GM10266 (cell line): ENCODE data around the gene TMSB10.

Source experiments
- DNase-seq: peaks from one replicate; pipeline ENCODE4 v3.0.0; 2012; ENCODE audit errors: extremely low spot score
- TF ChIP-seq, protein P1 (sequence below): IDR thresholded peaks from 2 replicates; pipeline ENCODE4 v1.5.1; 2012; ENCODE audit warnings: mild to moderate bottlenecking, low read depth; ENCODE audit not compliant: control insufficient read depth, insufficient read depth; ENCODE audit errors: missing control alignments

TMSB10 gene

DNA sequence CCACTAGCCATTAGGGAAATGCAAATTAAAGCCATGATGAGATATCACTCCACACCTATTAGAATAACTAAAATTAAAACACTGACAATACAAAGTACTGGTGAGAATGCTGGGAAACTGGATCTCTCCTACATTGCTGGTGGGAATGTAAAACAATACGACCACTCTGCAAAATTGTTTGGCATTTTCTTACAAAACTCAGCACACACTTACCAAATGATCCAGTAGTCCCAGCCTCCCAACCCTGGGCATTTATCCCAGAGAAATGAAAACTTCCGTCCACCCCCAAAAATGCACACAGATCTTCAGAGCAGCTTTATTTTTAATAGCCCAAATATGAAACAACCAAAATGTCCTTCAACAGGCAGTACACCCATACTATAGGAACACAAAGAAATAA is 8.9 kb upstream of the TMSB10 start:
- TF ChIP-seq, protein P1, sequence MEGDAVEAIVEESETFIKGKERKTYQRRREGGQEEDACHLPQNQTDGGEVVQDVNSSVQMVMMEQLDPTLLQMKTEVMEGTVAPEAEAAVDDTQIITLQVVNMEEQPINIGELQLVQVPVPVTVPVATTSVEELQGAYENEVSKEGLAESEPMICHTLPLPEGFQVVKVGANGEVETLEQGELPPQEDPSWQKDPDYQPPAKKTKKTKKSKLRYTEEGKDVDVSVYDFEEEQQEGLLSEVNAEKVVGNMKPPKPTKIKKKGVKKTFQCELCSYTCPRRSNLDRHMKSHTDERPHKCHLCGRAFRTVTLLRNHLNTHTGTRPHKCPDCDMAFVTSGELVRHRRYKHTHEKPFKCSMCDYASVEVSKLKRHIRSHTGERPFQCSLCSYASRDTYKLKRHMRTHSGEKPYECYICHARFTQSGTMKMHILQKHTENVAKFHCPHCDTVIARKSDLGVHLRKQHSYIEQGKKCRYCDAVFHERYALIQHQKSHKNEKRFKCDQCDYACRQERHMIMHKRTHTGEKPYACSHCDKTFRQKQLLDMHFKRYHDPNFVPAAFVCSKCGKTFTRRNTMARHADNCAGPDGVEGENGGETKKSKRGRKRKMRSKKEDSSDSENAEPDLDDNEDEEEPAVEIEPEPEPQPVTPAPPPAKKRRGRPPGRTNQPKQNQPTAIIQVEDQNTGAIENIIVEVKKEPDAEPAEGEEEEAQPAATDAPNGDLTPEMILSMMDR = no peak
- no peak for DNase-seq

DNA sequence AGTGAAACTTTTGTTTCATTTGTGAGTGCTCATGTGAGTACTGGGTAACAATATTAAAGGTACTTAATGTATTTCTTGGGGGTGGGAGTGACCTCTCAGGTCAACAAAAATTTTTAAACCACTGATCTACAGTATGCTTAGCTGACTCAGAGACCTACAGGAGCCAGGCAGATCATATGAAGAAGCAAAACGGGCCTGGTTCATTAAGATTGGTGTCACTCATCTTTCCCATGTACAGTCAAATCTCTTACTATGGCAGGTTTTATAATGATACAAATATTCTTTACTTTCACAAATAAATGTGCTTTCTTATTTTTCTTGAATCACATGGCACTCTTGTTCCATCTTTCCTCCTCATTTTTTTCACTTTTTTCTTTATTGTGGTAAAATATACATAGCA is 7.7 kb upstream of the TMSB10 start:
- TF ChIP-seq, protein P1 = no peak
- no peak for DNase-seq

DNA sequence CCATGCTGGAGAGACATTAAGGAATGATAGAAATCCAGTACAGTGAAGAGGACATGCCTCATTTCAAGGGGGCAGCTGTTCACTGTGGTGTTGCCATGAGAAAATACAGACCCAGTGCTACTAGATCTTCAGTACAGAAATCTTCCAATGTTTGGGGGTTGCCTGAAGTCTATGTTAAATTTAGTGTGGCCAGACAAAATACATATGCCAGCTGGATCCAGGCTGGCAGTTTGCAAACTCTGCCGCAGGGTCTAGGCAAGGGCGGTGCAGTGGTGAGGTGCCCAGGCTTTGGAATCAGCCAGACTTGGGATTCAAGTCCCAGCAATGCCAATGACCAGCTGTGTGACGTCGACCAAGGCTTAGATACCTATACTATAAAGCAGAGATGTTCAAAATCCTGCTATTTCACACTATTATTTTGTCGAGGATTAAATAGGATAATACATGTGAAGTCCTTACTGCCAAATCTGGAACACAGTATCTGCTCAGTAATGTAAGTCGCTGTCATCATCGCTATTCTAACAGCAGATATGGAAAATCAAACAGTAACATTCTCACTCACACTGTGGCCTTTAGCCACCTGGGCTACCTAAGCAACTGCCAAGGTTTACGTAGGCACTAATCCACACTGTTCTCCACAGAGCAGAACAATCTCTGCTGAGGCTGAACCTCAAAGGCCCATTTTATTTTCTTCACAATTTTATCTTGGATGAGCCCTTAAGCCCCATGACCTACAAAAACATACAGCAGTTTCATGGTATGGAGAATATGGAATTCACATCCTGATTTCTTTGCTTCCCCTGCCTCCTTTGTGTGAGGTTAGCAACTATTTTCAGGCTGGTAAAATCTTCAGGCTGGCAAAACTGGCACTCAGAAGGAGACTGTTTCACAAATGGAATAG is 5.9 kb upstream of the TMSB10 start:
- TF ChIP-seq, protein P1 = no peak
- no peak for DNase-seq

DNA sequence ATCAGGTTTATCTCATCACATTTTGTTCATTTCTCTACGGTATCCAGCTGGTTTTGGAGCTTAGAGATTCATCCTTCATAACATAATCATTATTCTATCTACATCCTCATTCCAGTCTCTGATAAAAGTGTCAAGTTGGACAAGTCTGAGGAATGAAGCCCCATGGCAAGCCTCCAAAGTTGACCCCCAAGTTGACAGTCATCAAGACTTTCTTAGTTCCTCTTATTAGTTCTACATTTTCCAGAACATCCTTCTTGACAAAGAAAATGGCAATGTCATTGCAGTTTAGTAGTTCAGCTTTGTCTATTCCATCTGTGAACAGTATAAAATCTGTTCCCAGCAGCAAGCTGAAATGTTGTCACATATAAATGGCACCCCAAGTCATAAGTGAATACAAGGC is 4.5 kb upstream of the TMSB10 start:
- TF ChIP-seq, protein P1 = no peak
- DNase-seq = no peak

DNA sequence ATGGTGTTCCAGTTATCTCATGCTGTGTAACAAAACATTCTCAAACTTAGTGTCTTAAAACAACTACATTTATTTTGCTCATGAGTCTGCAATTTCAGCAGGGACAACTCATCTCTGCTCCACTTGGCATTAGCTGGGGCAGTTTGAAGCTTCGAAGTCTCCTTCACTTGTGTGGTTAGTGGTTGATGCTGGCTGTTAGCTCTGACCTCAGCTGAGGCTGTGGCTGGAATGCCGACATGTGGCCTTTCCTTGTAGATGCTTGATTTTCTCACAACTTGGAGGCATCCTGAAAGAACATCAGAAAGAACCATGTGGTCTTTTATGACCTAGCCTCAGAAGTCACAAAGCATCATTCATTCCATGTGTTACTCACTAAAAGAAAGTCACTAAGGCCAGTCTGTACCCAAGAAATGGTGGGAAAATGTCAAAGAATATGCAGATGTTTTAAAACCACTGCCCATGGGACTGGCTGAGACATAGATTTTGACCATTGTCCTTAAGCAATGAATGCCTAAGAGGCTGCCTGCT is 3.8 kb upstream of the TMSB10 start:
- DNase-seq = no peak
- TF ChIP-seq, protein P1 = no peak

DNA sequence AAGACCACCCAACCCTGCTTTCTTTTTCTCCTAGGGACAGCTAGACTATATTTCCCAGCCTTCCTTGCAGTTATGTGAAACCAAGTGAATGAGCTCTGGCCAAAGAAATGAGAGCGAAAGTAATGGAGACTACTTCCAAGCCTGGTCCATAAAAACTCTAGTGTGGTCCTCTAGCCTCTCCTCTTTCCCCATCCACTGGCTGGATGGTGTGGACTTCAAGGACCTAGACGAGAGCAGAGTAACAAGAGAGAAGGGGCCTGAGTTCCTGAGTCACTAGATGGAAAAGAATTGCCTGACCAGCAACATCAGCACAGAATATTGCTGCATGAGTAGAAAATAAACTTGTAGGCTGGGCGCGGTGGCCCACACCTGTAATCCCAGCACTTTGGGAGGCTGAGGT is 2.9 kb upstream of the TMSB10 start:
- TF ChIP-seq, protein P1 = no peak
- DNase-seq = no peak

DNA sequence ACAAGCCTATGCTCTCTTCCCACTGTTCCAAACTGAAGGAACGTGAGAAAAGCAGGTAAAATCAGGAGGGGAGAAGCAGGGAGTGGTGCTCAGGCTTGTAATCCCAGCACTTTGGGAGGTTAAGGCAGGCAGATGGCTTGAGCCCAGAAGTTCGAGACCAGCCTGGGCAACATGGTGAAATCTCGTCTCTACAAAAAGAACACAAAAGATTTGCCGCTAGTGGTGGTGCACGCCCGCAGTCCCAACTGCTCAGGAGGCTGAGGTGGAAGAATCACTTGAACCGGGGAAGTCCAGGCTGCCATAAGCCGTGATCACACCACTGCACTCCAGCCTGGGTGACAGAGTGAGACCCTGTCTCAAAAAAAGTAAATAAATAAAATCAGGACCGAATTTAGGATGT is 1.3 kb upstream of the TMSB10 start:
- DNase-seq = no peak
- TF ChIP-seq, protein P1 = no peak
